HL-60/S4 (cell line): Measurements from ENCODE around the gene CREB3L1.

ENCODE experiments used
- in situ Hi-C: fragments of 300-500 bp; cut with MboI; formaldehyde crosslinking; loops from 2 replicates; pipeline ENCODE4 v1.14.3; 2022; ENCODE audit warnings: low sequenced_read_pairs

Gene CREB3L1

DNA sequence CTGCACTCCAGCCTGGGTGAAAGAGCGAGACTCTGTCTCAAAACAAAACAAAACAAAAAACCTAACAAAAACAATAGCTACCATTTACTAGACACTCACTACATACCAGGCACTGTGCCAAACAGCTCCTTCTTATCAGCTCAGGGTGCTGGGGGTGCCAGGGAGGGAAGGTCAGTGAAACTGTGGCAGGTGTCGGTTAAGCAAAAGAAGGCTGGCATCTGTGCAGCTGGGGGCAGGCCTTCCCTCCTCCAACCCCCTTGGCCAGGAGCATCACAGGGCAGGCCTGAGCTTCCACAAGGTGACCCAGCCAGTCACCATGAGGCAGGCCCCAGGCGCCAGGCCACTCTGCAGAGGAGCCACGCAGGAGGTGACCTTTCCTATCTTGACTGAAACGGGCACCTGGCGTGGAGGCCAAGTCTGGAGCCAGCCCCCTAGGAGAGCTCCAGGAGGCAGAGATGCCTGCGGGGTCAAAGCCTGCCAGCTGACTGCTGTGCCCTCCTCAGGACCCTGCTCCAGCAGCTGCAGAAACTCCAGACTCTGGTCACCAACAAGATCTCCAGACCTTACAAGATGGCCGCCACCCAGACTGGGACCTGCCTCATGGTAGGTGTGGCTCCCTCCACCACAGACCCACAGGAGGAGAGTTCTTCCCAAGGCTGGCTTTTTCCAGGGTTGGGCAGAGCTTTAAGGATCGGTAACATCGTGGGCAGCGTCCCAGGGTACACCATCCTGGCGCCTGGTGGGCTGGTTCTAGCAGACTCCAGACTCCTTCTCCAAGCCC lies 38.5 kb downstream of the CREB3L1 start:
- in situ Hi-C loops, result no loop called here

DNA sequence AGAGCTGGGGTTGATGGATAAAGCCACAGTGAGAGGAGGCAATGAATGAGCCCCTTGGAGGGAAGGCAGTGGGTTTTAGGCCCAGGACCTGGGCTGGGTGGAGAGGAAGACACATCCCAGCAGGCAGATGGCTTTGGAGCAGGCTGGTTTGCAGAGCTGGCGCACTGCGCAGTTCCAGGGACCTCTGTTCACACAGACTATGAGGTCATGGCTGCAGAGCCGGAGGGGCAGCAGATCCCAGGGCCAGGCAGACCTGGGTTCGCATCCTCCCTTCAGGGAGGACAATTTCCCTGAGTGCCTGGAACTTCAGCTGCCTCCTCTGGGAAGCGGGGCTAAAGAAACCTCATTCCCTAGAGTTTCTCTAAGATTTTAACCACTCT lies 41.6 kb downstream of the CREB3L1 start:
- in situ Hi-C loops, result no loop called here

GRCh38 chr11:46321757-46322156 lies 44.3 kb downstream of the CREB3L1 start:
- in situ Hi-C loops, result no loop called here

DNA sequence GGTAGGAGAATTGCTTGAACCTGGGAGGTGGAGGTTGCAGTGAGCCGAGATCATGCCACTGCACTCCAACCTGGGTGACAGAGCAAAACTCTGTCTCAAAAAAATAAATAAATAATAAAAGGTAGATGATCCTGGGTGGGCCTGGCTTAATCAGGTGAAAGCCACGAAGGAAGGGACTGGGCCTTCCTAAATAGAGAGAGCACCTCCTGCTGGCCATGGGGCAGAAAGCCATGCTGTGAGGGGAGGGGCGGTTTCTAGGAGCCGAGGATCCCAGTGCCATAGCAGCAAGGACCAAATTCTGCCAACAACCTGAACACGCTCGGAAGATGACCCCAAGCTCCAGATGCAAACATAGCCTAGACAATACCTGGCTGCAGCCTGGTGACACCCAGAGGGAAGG lies 45.3 kb downstream of the CREB3L1 start:
- in situ Hi-C loops, result no loop called here

GRCh38 chr11:46326813-46327416 lies 49.5 kb downstream of the CREB3L1 start:
- in situ Hi-C loops, result no loop called here

- in situ Hi-C loops, result no loop called here
Observed at GRCh38 chr11:46327829-46328228, 50.4 kb downstream of the CREB3L1 start.

DNA sequence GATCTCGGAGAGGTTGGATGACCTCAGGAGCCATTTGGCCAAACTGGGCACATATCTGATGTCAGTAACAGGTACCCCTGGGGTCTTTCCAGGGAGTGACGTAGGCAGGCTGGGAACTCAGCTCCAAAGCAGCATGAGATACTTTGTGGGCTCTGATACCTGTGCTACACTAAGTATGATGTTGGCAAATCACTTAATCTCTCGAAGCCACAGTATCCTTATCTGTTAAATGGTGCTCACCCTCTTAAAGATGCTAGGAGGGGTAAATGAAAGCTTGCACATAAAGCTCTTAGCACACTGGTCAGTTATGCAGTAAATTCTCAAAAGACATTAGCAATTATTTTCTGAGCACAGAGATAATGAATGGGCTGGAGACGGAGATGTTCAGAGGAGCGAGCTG lies 52.7 kb downstream of the CREB3L1 start:
- in situ Hi-C loops, result no loop called here

DNA sequence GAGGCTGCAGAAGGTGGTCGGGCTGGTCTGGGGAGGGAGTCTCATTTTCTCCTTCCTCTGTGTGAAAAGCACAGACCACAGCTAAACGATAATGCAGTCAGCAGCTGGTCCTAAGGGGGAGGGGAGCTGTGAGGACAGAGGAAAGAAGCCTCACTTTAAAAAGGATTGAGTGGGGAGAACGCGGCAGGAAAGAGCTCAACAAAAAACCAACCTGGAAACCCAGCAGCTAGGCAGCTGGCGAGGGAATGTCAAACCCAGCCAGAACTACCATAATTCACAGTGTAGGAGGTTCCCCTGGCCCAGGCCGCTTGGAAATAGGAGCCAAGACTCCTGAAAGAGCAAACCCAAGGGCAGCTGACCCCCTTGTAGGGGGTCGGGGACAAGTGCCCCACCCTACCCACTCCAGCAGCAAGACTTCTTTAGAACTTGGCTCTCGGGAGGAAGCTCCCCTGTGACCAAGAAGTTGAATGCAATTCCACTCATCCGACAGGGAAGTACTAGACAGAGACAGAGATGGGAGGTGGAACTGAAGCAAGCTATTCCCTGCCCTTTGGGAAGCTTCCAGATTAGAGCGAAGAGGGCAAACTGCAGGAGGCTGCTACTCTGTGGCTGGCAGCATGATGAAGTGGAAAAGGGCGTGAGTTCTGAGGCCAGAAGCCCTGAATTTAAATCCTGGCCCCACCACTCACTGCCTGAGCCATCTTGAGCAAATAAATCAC lies 53.3 kb downstream of the CREB3L1 start:
- in situ Hi-C loops, result no loop called here

- in situ Hi-C loops, result no loop called here
Observed at GRCh38 chr11:46331282-46331984, 54.0 kb downstream of the CREB3L1 start.

- in situ Hi-C loops, result no loop called here
Observed at GRCh38 chr11:46332093-46332567, 54.7 kb downstream of the CREB3L1 start.

DNA sequence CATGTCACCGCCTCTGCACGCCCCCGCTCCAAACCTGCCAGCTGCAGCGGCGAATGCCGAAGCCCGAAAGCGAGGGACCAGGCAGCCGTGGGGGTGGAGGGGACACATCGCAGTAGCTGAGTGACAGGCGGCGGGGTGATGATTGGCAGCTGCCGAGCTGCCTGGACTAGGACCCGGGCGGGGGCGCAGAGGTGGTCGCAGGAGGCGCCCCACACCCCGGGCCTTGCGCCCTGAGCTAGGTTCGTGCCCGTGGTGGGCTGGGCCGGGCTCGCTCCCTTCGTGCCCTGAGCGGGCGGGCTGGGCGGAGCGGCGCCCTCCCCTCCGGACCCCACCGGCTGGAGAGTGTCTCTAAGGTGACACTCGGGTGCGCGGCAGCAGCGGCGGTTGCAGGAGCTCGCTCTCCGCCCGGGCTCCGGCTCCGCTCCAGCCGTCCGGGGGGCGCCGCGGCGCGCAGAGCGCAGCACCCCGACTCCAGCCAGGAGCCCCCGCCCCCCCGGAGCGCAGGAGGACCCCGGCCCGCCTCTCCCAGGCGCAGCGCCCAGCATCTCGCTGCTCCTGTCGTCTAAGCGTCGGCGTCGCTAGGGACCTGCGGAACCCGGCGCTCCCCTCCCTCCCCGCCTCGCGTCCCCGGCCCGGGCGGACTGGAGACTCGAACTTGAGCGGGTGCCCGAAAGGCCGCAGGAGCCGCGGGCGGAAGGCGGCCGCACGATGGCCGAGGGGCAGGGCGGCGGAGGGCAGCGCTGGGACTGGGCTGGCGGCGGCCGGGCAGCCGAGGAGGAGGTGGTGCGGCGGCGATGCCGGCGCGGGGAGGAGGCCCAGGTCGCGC lies 55.3 kb downstream of the CREB3L1 start:
- in situ Hi-C loops, result no loop called here

GRCh38 chr11:46333394-46333947 lies 56.0 kb downstream of the CREB3L1 start:
- in situ Hi-C loops, result no loop called here

DNA sequence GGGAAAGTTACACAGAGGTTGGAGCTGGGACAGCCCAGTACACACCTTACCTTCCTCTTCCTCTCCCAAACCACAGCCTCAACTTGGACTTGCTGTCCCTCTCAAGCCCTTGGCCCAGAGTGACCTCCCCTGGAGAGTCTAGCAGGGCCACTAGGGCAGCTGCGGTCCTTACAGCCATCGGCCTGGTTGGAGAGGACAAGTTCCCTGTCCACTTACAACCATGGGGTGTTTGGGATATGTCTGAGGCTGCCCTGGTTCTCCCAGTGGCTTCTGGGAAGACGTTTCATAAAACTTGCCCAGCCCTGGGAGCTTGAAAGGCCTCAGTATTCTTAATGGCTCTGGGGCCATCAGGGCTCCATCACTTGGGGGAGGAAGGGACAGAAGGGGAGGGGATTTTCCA lies 56.7 kb downstream of the CREB3L1 start:
- in situ Hi-C loops, result no loop called here

- in situ Hi-C loops, result no loop called here
Observed at GRCh38 chr11:46335271-46335670, 57.8 kb downstream of the CREB3L1 start.

- in situ Hi-C loops, result no loop called here
Observed at GRCh38 chr11:46335890-46336562, 58.6 kb downstream of the CREB3L1 start.

- in situ Hi-C loops, result no loop called here
Observed at GRCh38 chr11:46336563-46337180, 59.2 kb downstream of the CREB3L1 start.

DNA sequence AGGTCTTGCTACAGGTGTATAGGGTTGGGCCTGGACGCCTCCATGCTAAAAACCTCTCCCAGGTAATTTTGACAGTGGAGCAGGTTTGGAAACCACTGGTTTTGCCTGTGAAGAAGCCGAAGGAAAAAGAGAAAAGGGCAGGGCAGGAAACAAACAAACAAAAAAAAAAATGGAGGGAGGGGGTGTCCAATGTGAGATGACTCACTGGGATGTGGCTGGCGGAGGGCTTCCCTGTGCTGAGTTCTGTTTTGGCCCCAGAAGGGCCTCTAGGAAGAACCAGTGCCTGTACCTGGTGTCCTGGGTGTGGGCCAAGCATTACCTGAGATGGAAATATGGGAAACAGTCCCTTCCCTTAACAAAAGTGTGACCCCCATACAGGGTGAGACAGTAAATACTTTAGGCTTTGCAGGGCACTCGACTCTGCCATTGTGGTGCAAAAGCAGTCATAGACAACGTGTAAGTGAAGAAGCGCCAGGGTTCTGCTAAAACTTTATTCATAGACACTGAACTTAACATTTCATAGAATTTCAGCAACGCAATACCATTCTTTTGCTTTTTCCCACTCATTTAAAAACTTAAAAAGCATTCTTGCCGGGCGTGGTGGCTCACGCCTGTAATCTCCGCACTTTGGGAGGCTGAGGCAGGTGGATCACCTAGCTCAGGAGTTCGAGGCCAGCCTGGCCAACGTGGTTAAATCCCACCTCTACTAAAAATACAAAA lies 60.3 kb downstream of the CREB3L1 start:
- in situ Hi-C loops, result no loop called here

GRCh38 chr11:46338636-46338987 lies 61.1 kb downstream of the CREB3L1 start:
- in situ Hi-C loops, result no loop called here
